Measurements from ENCODE around the gene RPL12. TPM values are rescaled to one million over a fixed set of nuclear protein-coding genes. Genes with fewer than 3 reads are reported as not detected.
A peak's percentile ranks its signal among the peaks of the same experiment; 100 is the strongest.

RPL12 gene
- total and polyA plus RNA-seq, 9 of the 15 experiments (the other 6 are each of a cell fraction or from before 2014, with no cell fraction given) = 1,614 to 4,558 (median 2,531) TPM

- TF ChIP-seq ZNF512 (tag; IDR thresholded peaks at IDR 0.05) = no peak
- peak; percentile 76 for TF ChIP-seq TBP (optimal IDR thresholded peaks at IDR 0.05; ENCODE audit: low read depth, low read length)
- no peak for TF ChIP-seq SRSF7 (optimal IDR thresholded peaks at IDR 0.05; ENCODE audit: low read depth, low read length)
- no peak for TF ChIP-seq U2AF1 (optimal IDR thresholded peaks at IDR 0.05; ENCODE audit: low read depth, low read length)
- TF ChIP-seq ETV5 (CRISPR knock-in tag; IDR thresholded peaks at IDR 0.05; ENCODE audit: low read depth) = no peak
- TF ChIP-seq CBFA2T3 (IDR thresholded peaks at IDR 0.05) = peak; percentile 59
- TF ChIP-seq ZFP30 (CRISPR knock-in tag; IDR thresholded peaks at IDR 0.05; ENCODE audit: borderline replicate concordance) = no peak
- TF ChIP-seq CXXC5 (CRISPR knock-in tag; IDR thresholded peaks at IDR 0.05) = peak; percentile 62
- no peak for TF ChIP-seq ZNF77 (CRISPR knock-in tag; IDR thresholded peaks at IDR 0.05)
- no peak for TF ChIP-seq FOXA3 (CRISPR knock-in tag; conservative IDR thresholded peaks at IDR 0.05 in 1 of 2, IDR thresholded peaks at IDR 0.05 in 1 of 2)
- peak; percentile 56 for TF ChIP-seq DPF2 (IDR thresholded peaks at IDR 0.05)
- no peak for TF ChIP-seq TARDBP (IDR thresholded peaks at IDR 0.05)
- peak; percentile 42; the same call in 1 of the 2 replicates for TF ChIP-seq CREM (IDR thresholded peaks at IDR 0.05; ENCODE audit: low read depth)
- TF ChIP-seq ZNF24 (IDR thresholded peaks at IDR 0.05) = peak; percentile 25; the same call in 1 of the 2 replicates
- no peak for TF ChIP-seq NFRKB (IDR thresholded peaks at IDR 0.05; ENCODE audit: low read depth)
- peak; percentile 88 to 91 for TF ChIP-seq KDM1A (IDR thresholded peaks at IDR 0.05)
- no peak for TF ChIP-seq ZMIZ1 (IDR thresholded peaks at IDR 0.05; ENCODE audit: low read depth in 2 of 2, low read length in 2 of 2)
- 0 out of 2 replicates have a peak, but pooled peaks have one; percentile 29 for TF ChIP-seq CREB3L1 (IDR thresholded peaks at IDR 0.05; ENCODE audit: borderline replicate concordance, low read depth)
- TF ChIP-seq JUNB (CRISPR knock-in tag; conservative IDR thresholded peaks at IDR 0.05) = no peak
- no peak for TF ChIP-seq SRF (CRISPR knock-in tag; IDR thresholded peaks at IDR 0.05)
- TF ChIP-seq ZBTB8A (IDR thresholded peaks at IDR 0.05; ENCODE audit: partially characterized antibody) = no peak
- TF ChIP-seq ZFP1 (CRISPR knock-in tag; IDR thresholded peaks at IDR 0.05) = no peak
- peak in 1 of 2 experiments; percentile 51; a peak in 1 of 4 replicates for TF ChIP-seq MAZ (CRISPR knock-in tag; conservative IDR thresholded peaks at IDR 0.05 in 1 of 2, IDR thresholded peaks at IDR 0.05 in 1 of 2)
- TF ChIP-seq TCFL5 (CRISPR knock-in tag; conservative IDR thresholded peaks at IDR 0.05) = no peak
These were observed 28.9 kb downstream of the RPL12 start (continued) for GRCh38 chr9:127422133-127422782.

Measured in K562 (cell line).